Measurements from ENCODE around the gene SHOC2. TPM values are rescaled to one million over a fixed set of nuclear protein-coding genes. Genes with fewer than 3 reads are reported as not detected.

SHOC2 gene
- total RNA-seq, 1 experiment from 2014 or later, result 29.9 TPM

GRCh38 chr10:110876000-110876399 lies 43.4 kb upstream of the SHOC2 start:
- Mint-ChIP-seq H3K9me3 (ENCODE audit: low read depth, unreplicated experiment) (no peaks in the 10 kb centered on the region), H3K36me3 (ENCODE audit: insufficient read depth, unreplicated experiment) (peaks cover 25% of the 10 kb centered on the region), H3K4me3 (ENCODE audit: low read depth, unreplicated experiment) (no peak overlapping the region), H3K27ac (ENCODE audit: unreplicated experiment) (no peak overlapping the region), H3K4me1 (ENCODE audit: low read depth, unreplicated experiment) (peaks cover 7% of the 10 kb centered on the region), H3K27me3 (ENCODE audit: unreplicated experiment) (no peaks in the 10 kb centered on the region)
- TF ChIP-seq CTCF (IDR thresholded peaks at IDR 0.05; ENCODE audit: unreplicated experiment), result no peak
- DNase-seq, result no peak
- no TSS peak for BruUV-seq (replicated peaks)
- CTCF ChIA-PET, result interaction anchor here (0.6 kb wide), 1 partner anchor 115 kb away, joined by 3 read pairs; no protein-coding TSS in a partner anchor
- intact Hi-C loops (cut with micrococcal nuclease; ENCODE audit: unreplicated experiment), result no loop called here

DNA sequence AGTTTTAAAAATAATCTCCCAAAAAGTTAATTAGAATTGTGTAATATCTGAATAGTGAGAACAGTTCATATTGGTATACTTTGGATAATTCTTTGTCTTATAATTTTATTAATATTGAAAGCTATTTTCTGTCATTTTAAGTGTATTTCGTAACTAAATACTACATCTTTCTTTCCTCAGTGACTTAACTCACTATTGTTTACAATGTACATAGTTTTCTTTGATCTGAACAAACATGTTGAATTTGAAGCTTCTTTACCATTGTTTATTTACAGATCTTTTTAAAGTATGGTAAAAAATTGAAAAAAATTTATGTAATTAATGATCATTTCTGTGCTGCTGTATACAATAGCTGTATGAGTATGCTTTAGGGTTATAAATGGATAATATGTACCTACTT lies 42.6 kb upstream of the SHOC2 start:
- H3K4me3 Mint-ChIP-seq (ENCODE audit: low read depth, unreplicated experiment), result no peak overlapping the region
- CTCF ChIA-PET, result interaction anchor here (0.6 kb wide), 1 partner anchor 116 kb away, joined by 3 read pairs; no protein-coding TSS in a partner anchor

GRCh38 chr10:110880012-110880411 lies 39.4 kb upstream of the SHOC2 start:
- no peaks in the 10 kb centered on the region for H3K27me3 Mint-ChIP-seq (ENCODE audit: unreplicated experiment)
- no TSS peak for BruUV-seq (replicated peaks)
- intact Hi-C loops (cut with micrococcal nuclease; ENCODE audit: unreplicated experiment), result no loop called here
- CTCF ChIA-PET, result no interaction called here
- DNase-seq, result no peak
- no peak overlapping the region for H3K4me3 Mint-ChIP-seq (ENCODE audit: low read depth, unreplicated experiment)
- no peak for TF ChIP-seq CTCF (IDR thresholded peaks at IDR 0.05; ENCODE audit: unreplicated experiment)
- no peaks in the 10 kb centered on the region for H3K4me1 Mint-ChIP-seq (ENCODE audit: low read depth, unreplicated experiment)
- H3K9me3 Mint-ChIP-seq (ENCODE audit: low read depth, unreplicated experiment), result no peaks in the 10 kb centered on the region
- H3K27ac Mint-ChIP-seq (ENCODE audit: unreplicated experiment), result no peak overlapping the region
- no peaks in the 10 kb centered on the region for H3K36me3 Mint-ChIP-seq (ENCODE audit: insufficient read depth, unreplicated experiment)

More for the DNA sequence above, 42.6 kb upstream of the SHOC2 start:
- Mint-ChIP-seq H3K36me3 (ENCODE audit: insufficient read depth, unreplicated experiment) (peaks cover 17% of the 10 kb centered on the region), H3K27ac (ENCODE audit: unreplicated experiment) (no peak overlapping the region), H3K9me3 (ENCODE audit: low read depth, unreplicated experiment) (no peaks in the 10 kb centered on the region), H3K4me1 (ENCODE audit: low read depth, unreplicated experiment) (no peaks in the 10 kb centered on the region), H3K27me3 (ENCODE audit: unreplicated experiment) (no peaks in the 10 kb centered on the region)
- DNase-seq, result no peak
- no TSS peak for BruUV-seq (replicated peaks)
- intact Hi-C loops (cut with micrococcal nuclease; ENCODE audit: unreplicated experiment), result no loop called here
- no peak for TF ChIP-seq CTCF (IDR thresholded peaks at IDR 0.05; ENCODE audit: unreplicated experiment)

DNA sequence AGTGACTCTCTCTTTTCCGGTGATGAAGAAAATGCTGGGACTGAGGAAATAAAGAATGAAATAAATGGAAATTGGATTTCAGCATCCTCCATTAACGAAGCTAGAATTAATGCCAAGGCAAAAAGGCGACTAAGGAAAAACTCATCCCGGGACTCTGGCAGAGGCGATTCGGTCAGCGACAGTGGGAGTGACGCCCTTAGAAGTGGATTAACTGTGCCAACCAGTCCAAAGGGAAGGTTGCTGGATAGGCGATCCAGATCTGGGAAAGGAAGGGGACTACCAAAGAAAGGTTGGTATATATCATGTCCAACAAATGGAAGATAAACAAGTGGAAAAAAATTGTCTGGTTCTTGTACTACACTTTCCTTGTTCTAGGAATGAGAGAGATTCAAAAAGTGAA lies 38.2 kb upstream of the SHOC2 start:
- no peaks in the 10 kb centered on the region for H3K27me3 Mint-ChIP-seq (ENCODE audit: unreplicated experiment)
- no peaks in the 10 kb centered on the region for H3K9me3 Mint-ChIP-seq (ENCODE audit: low read depth, unreplicated experiment)
- H3K27ac Mint-ChIP-seq (ENCODE audit: unreplicated experiment), result no peak overlapping the region
- no peak for TF ChIP-seq CTCF (IDR thresholded peaks at IDR 0.05; ENCODE audit: unreplicated experiment)
- intact Hi-C loops (cut with micrococcal nuclease; ENCODE audit: unreplicated experiment), result no loop called here
- H3K4me3 Mint-ChIP-seq (ENCODE audit: low read depth, unreplicated experiment), result no peak overlapping the region
- DNase-seq, result no peak
- no peaks in the 10 kb centered on the region for H3K36me3 Mint-ChIP-seq (ENCODE audit: insufficient read depth, unreplicated experiment)
- CTCF ChIA-PET, result no interaction called here
- no TSS peak for BruUV-seq (replicated peaks)
- H3K4me1 Mint-ChIP-seq (ENCODE audit: low read depth, unreplicated experiment), result peaks cover 5% of the 10 kb centered on the region

Data from Calu3 (cell line).